SK-N-MC (cell line): Measurements from ENCODE around the gene TDO2.

Experiments
- DNase-seq: peaks from one replicate; pipeline ENCODE4 v3.0.0-alpha.2; 2011; ENCODE audit warnings: low read depth, low spot score
- H3K27ac ChIP-seq: fragments of 200-600 bp; sonication (generic); 2 replicates; pipeline ENCODE4 v1.5.1; 2016; ENCODE audit warnings: mixed run types
- H3K36me3 ChIP-seq: fragments of 200-600 bp; sonication (generic); 2 replicates; pipeline ENCODE4 v1.6.1; 2017; ENCODE audit warnings: antibody characterized with exemption, low read length, mixed read lengths; ENCODE audit not compliant: insufficient read depth
- H3K4me3 ChIP-seq: fragments of 200-600 bp; sonication (generic); 2 replicates; pipeline ENCODE4 v1.5.1; 2016
- H3K9ac ChIP-seq: fragments of 200-600 bp; sonication (generic); 2 replicates; pipeline ENCODE4 v1.8.0; 2017; ENCODE audit warnings: mixed run types, mixed read lengths; ENCODE audit not compliant: insufficient read length
- H3K9me3 ChIP-seq: fragments of 200-600 bp; sonication (generic); 2 replicates; pipeline ENCODE4 v1.6.1; 2017; ENCODE audit warnings: low read depth, mild to moderate bottlenecking, antibody characterized with exemption, low read length, moderate library complexity, mixed read lengths
- EZH2 ChIP-seq: fragments of 200-600 bp; sonication (generic); IDR thresholded peaks from one replicate; pipeline ENCODE4 v1.6.1; 2017; ENCODE audit warnings: antibody characterized with exemption
- FOXP2 ChIP-seq: optimal IDR thresholded peaks from 2 replicates; pipeline ENCODE3; 2011; ENCODE audit warnings: mild to moderate bottlenecking, moderate library complexity; ENCODE audit not compliant: insufficient read depth; ENCODE audit errors: extremely low read length, control extremely low read depth
- POLR2AphosphoS5 ChIP-seq: IDR thresholded peaks from 2 replicates; pipeline ENCODE4 v1.6.1; 2012; ENCODE audit warnings: mild to moderate bottlenecking, low read depth, low read length, borderline replicate concordance

TDO2 gene

GRCh38 chr4:155899891-155900290 is 3.6 kb upstream of the TDO2 start:
- Histone ChIP-seq H3K36me3 (no peaks in the 10 kb centered on the region), H3K9me3 (no peaks in the 10 kb centered on the region), H3K27ac (peak overlapping the region; percentile 82), H3K4me3 (peak overlapping the region; percentile 63), H3K9ac (no peak overlapping the region)
- peak; percentile 20 for DNase-seq
- no peak for TF ChIP-seq EZH2
- TF ChIP-seq POLR2AphosphoS5, result no peak
- TF ChIP-seq FOXP2, result no peak

GRCh38 chr4:155900381-155900780 is 3.1 kb upstream of the TDO2 start:
- no peaks in the 10 kb centered on the region for H3K36me3 ChIP-seq
- no peaks in the 10 kb centered on the region for H3K9me3 ChIP-seq
- peak; percentile 86 for DNase-seq
- TF ChIP-seq FOXP2, result no peak
- peak; percentile 42; the same call in 1 of the 2 replicates for TF ChIP-seq POLR2AphosphoS5
- no peak overlapping the region for H3K9ac ChIP-seq
- peak overlapping the region; percentile 82 for H3K27ac ChIP-seq
- peak overlapping the region; percentile 63 for H3K4me3 ChIP-seq

- Histone ChIP-seq H3K4me3 (peak overlapping the region; percentile 63), H3K9me3 (no peaks in the 10 kb centered on the region), H3K36me3 (no peaks in the 10 kb centered on the region), H3K27ac (peak overlapping the region; percentile 82), H3K9ac (no peak overlapping the region)
- DNase-seq, result peak; percentile 34
- TF ChIP-seq POLR2AphosphoS5 (no peak), FOXP2 (no peak), EZH2 (no peak)
Measured at GRCh38 chr4:155901013-155901412, 2.5 kb upstream of the TDO2 start.

GRCh38 chr4:155904331-155904730 is 835 bp downstream of the TDO2 start:
- TF ChIP-seq POLR2AphosphoS5, result no peak
- no peak for TF ChIP-seq FOXP2
- TF ChIP-seq EZH2, result no peak
- no peaks in the 10 kb centered on the region for H3K9me3 ChIP-seq

GRCh38 chr4:155906554-155907247 is 3.2 kb downstream of the TDO2 start:
- Histone ChIP-seq H3K4me3 (peak overlapping the region; percentile 53), H3K9ac (no peak overlapping the region), H3K9me3 (no peaks in the 10 kb centered on the region), H3K36me3 (no peaks in the 10 kb centered on the region), H3K27ac (peak overlapping the region; percentile 60; the same call in 1 of the 2 replicates)
- peak; percentile 94 for DNase-seq
- peak; percentile 31 for TF ChIP-seq FOXP2
- no peak; the same call in 1 of the 2 replicates for TF ChIP-seq POLR2AphosphoS5

More at GRCh38 chr4:155904331-155904730, 835 bp downstream of the TDO2 start:
- no peak overlapping the region for H3K4me3 ChIP-seq
- DNase-seq, result no peak
- H3K27ac ChIP-seq, result no peak overlapping the region
- H3K9ac ChIP-seq, result no peak overlapping the region
- no peaks in the 10 kb centered on the region for H3K36me3 ChIP-seq

GRCh38 chr4:155907556-155907955 is 4.1 kb downstream of the TDO2 start:
- H3K36me3 ChIP-seq, result no peaks in the 10 kb centered on the region
- no peak overlapping the region; the same call in 1 of the 2 replicates for H3K4me3 ChIP-seq
- H3K9me3 ChIP-seq, result no peaks in the 10 kb centered on the region
- H3K9ac ChIP-seq, result no peak overlapping the region
- H3K27ac ChIP-seq, result peak overlapping the region; percentile 60; the same call in 1 of the 2 replicates
- no peak for TF ChIP-seq EZH2
- TF ChIP-seq POLR2AphosphoS5, result no peak
- TF ChIP-seq FOXP2, result no peak
- DNase-seq, result no peak

GRCh38 chr4:155908187-155909139 is 5.0 kb downstream of the TDO2 start:
- no peak overlapping the region for H3K4me3 ChIP-seq
- DNase-seq, result no peak
- no peaks in the 10 kb centered on the region for H3K36me3 ChIP-seq
- H3K9ac ChIP-seq, result no peak overlapping the region
- H3K9me3 ChIP-seq, result no peaks in the 10 kb centered on the region
- H3K27ac ChIP-seq, result no peak overlapping the region
- TF ChIP-seq POLR2AphosphoS5 (no peak), EZH2 (no peak), FOXP2 (no peak)

GRCh38 chr4:155909615-155910226 is 6.2 kb downstream of the TDO2 start:
- no peaks in the 10 kb centered on the region for H3K36me3 ChIP-seq
- TF ChIP-seq FOXP2 (no peak), POLR2AphosphoS5 (no peak), EZH2 (no peak)
- no peak overlapping the region for H3K9ac ChIP-seq
- H3K27ac ChIP-seq, result no peak overlapping the region
- no peak for DNase-seq
- no peak overlapping the region for H3K4me3 ChIP-seq
- H3K9me3 ChIP-seq, result no peaks in the 10 kb centered on the region
